ENCODE results near the gene TAF4. TPM values are rescaled to one million over a fixed set of nuclear protein-coding genes. Genes with fewer than 3 reads are reported as not detected.
"Not testable (repeated sequence)": the region's sequence is repeated elsewhere in the genome, so short reads cannot be mapped to it uniquely, and the experiment has no call there.

The TAF4 gene
- total RNA-seq, 4 donors from 2014 or later = 18.9 to 93.5 (median 31.0) TPM

DNA sequence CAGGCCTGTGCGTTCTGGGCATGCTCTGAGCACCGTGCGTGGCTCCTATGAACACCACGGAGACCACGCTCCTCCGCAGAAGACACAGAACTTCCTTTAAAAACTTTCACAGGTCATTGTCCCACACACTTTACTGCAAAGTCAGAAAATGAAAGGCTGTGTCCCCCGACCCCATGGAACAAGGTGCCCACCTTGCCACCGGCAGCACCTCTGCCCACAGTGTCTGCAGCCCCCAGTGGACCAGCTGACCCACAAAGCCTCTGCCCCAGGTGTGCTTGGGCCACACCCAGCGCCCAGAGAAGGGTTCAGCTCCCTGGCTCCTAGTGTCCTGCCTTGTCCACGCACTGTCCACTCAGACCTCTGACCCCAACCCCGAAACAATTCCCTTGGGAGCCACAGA lies 8.7 kb downstream of the TAF4 start:
- no peak for TF ChIP-seq POLR2A (IDR thresholded peaks at IDR 0.05)
- TF ChIP-seq, protein P1, sequence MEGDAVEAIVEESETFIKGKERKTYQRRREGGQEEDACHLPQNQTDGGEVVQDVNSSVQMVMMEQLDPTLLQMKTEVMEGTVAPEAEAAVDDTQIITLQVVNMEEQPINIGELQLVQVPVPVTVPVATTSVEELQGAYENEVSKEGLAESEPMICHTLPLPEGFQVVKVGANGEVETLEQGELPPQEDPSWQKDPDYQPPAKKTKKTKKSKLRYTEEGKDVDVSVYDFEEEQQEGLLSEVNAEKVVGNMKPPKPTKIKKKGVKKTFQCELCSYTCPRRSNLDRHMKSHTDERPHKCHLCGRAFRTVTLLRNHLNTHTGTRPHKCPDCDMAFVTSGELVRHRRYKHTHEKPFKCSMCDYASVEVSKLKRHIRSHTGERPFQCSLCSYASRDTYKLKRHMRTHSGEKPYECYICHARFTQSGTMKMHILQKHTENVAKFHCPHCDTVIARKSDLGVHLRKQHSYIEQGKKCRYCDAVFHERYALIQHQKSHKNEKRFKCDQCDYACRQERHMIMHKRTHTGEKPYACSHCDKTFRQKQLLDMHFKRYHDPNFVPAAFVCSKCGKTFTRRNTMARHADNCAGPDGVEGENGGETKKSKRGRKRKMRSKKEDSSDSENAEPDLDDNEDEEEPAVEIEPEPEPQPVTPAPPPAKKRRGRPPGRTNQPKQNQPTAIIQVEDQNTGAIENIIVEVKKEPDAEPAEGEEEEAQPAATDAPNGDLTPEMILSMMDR (IDR thresholded peaks at IDR 0.05) = no peak
- Histone ChIP-seq H3K27ac (no peak overlapping the region), H3K9me3 (no peaks in the 10 kb centered on the region), H3K4me1 (no peaks in the 10 kb centered on the region), H3K4me3 (no peak overlapping the region), H3K36me3 (peaks cover 0 to 10% (median 0%) of the 10 kb centered on the region in 3 donors), H3K27me3 (no peaks in the 10 kb centered on the region)
- peak in 1 of 3 donors; percentile 14 for DNase-seq

DNA sequence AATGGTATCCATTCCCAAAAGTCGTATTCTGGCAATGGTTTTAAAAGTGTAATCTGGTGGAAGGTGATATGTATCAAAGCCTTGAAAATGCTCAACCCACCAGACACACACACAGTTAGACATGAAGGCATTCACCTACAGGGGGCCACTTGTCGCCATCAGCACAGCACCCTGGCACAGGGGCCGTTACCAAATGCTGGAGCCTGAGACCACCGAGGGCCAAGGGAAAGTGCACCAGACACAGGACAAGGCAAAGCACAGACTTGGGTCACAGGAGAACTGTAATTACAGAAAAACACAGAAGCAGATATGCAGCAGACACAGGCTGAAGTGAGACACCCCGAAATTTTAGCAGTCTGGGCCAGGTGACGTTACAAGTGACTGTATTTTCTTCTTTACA lies 9.3 kb downstream of the TAF4 start:
- TF ChIP-seq, protein P1 (IDR thresholded peaks at IDR 0.05) = no peak
- TF ChIP-seq POLR2A (IDR thresholded peaks at IDR 0.05) = no peak
- H3K36me3 ChIP-seq = peaks cover 0 to 10% (median 0%) of the 10 kb centered on the region in 3 donors
- peak in 1 of 3 donors; percentile 19 for DNase-seq
- H3K9me3 ChIP-seq = no peaks in the 10 kb centered on the region
- no peaks in the 10 kb centered on the region for H3K27me3 ChIP-seq
- no peak overlapping the region for H3K27ac ChIP-seq
- H3K4me1 ChIP-seq = no peaks in the 10 kb centered on the region
- H3K4me3 ChIP-seq = no peak overlapping the region

DNA sequence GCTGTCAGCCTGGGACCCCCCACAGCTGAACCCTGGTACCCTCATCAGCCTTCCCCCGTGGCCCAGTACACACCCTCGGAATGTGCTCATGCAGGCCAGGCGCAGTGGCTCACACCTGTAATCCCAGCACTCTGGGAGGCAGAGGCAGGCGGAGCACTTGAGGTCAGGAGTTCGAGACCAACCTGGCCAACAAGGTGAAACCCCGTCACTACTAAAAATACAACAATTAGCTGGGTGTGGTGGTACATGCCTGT lies 9.9 kb downstream of the TAF4 start:
- DNase-seq = peak in 1 of 3 donors; percentile 30
- not testable (repeated sequence) for H3K9me3 ChIP-seq, H3K27ac ChIP-seq, H3K27me3 ChIP-seq, H3K4me1 ChIP-seq, H3K4me3 ChIP-seq
- peaks cover 0 to 10% (median 0%) of the 10 kb centered on the region in 3 donors for H3K36me3 ChIP-seq

DNA sequence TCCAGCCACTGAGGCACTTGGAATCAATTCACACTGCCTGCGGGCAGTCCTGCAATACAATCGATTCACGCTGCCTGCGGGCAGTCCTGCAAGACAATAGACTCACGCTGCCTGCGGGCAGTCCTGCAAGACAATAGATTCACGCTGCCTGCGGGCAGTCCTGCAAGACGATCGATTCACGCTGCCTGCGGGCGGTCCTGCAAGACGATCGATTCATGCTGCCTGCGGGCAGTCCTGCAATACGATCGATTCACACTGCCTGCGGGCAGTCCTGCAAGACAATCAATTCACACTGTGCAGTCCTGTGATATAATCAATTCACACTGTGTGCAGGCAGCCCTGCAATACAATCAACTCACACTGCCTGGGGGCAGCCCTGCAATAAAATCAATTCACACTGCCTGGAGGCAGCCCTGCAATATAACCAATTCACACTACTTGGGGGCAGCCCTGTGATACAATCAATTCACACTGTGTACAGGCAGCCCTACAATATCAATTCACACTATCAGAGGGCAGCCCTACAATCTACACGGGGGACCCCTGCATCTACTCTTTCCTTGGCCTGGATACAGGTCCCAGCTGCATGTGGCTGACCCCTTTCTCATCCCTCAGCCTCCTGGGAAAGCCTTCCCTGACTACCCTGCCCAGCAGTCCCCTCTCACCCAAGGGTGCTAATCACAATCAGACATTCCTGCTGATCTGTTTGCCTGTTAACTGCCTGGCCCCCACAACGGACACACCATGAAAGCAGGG lies 10.4 kb downstream of the TAF4 start:
- Histone ChIP-seq H3K27ac (no peak overlapping the region), H3K4me1 (no peaks in the 10 kb centered on the region)
- TF ChIP-seq, protein P1 (IDR thresholded peaks at IDR 0.05) = no peak
- no peak for TF ChIP-seq POLR2A (IDR thresholded peaks at IDR 0.05)

DNA sequence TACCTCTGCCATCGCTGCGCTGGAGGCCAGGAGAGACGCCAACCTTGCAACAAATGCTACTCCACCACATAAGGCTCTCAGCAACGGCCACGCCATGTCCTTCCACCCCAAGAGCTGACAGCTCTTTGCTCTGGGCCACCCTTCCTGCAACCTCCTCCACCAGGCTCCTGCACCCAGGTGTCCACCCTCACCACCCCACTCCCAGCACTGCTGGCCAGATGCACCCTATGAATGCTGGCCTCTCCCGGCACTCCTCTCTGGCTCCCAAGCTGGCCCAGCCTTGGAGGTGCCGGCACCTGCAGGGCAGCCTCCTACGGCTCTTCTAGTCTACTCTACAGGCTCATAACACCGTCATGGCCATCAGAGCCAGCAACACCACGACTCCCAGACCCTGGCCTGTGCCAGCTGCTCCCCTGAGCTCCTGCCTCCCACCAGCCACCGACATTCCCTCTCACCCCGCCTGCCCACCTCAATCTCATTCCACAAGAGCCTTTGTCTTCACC lies 11.2 kb downstream of the TAF4 start:
- Histone ChIP-seq H3K4me3 (no peak overlapping the region), H3K27ac (no peak overlapping the region), H3K4me1 (no peaks in the 10 kb centered on the region), H3K9me3 (no peaks in the 10 kb centered on the region), H3K27me3 (no peaks in the 10 kb centered on the region), H3K36me3 (peaks cover 0 to 10% (median 0%) of the 10 kb centered on the region in 3 donors)
- peak in 1 of 3 donors; percentile 23 for DNase-seq
- TF ChIP-seq POLR2A (IDR thresholded peaks at IDR 0.05) = no peak
- TF ChIP-seq, protein P1 (IDR thresholded peaks at IDR 0.05) = no peak

More for the DNA sequence above, 10.4 kb downstream of the TAF4 start:
- Histone ChIP-seq H3K9me3 (no peaks in the 10 kb centered on the region), H3K4me3 (no peak overlapping the region), H3K36me3 (peaks cover 0 to 10% (median 0%) of the 10 kb centered on the region in 3 donors), H3K27me3 (no peaks in the 10 kb centered on the region)
- peak in 1 of 3 donors; percentile 35 for DNase-seq

DNA sequence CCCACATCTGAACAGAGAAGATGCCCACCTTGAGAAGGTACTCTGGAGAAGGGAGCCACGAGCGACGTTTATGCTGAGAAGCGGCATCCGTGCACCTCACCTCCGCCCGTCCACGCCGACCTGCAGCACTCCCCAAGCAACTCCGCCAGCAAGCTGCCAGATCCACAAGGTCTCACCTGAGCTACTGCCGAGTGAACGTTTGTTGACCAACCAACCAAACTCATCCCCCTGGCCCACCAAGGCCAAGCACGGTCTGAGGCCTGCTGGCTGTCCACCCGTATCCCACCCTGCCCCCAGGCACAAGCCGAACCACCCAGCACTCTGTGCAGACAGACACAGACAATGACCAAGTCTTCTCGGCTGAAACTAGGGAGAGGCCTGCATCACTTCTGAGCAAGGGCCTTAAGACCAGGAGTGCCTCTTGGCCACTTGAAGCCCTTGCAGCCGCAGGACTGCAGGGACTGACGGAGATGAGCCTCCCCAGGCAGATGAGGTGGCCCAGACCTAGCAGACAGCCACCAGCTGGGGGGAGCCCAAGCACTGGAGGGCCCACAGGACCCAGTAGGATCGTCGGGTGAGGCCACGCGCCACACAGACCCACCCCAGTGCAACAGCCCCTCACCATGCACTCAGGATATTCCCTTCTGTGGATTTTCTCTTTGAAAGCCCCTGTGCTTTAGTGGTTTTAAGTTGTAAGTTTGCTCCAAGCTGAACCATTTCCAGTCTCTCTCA lies 12.1 kb downstream of the TAF4 start:
- Histone ChIP-seq H3K4me1 (no peaks in the 10 kb centered on the region), H3K36me3 (peaks cover 0 to 10% (median 0%) of the 10 kb centered on the region in 3 donors), H3K27me3 (no peaks in the 10 kb centered on the region), H3K27ac (no peak overlapping the region), H3K9me3 (no peaks in the 10 kb centered on the region), H3K4me3 (no peak overlapping the region)
- DNase-seq = peak in 1 of 3 donors; percentile 32
- TF ChIP-seq, protein P1 (IDR thresholded peaks at IDR 0.05) = no peak
- TF ChIP-seq POLR2A (IDR thresholded peaks at IDR 0.05) = no peak

Measured in Peyer's patch (tissue), 4 donors.